ENCODE results near the gene ATXN1.

The ATXN1 gene

DNA sequence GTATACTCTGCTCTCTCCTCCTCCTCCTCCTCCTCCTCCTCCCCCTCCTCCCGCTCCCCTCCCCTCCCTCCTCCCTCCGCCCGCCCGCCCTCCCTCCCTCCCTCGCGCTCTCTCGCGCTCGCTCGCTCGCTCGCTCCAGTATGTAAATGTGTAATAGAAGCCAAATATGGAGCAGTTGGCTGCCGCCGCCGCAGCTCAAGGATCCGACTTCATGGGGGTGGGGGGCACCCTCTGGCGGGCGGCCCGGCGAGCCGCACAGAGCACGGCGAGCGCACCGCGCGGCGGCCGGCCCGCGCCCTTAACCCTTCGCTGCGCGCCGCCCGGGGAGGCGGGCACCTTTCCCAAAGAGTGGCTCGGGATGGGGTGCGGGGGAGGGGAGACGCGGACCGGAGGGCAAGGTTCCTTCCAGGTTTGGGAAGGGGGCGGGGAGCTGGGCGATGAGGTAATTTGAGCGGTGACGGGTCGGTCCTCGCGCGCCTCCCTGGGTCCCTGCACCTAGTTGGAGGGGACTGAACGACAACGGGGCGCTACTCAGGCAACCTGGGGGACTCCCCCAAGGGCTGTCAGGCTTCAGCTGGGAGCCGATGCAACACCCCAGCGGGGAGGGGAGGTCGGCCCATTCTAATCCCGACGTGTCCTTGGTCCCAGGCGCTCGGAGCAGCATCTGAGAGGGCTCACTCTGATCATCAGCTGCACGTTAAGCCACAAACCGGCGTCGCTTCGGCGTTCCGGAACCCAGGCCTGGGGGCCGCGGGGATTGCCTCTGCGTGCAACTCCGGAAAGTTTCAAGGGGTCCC is 409 bp upstream of the ATXN1 start:
- TF ChIP-seq GATA2 (IDR thresholded peaks at IDR 0.05; ENCODE audit: low read depth, low read length) (no peak), GATA3 (IDR thresholded peaks at IDR 0.05; ENCODE audit: low read depth, low read length) (no peak)

DNA sequence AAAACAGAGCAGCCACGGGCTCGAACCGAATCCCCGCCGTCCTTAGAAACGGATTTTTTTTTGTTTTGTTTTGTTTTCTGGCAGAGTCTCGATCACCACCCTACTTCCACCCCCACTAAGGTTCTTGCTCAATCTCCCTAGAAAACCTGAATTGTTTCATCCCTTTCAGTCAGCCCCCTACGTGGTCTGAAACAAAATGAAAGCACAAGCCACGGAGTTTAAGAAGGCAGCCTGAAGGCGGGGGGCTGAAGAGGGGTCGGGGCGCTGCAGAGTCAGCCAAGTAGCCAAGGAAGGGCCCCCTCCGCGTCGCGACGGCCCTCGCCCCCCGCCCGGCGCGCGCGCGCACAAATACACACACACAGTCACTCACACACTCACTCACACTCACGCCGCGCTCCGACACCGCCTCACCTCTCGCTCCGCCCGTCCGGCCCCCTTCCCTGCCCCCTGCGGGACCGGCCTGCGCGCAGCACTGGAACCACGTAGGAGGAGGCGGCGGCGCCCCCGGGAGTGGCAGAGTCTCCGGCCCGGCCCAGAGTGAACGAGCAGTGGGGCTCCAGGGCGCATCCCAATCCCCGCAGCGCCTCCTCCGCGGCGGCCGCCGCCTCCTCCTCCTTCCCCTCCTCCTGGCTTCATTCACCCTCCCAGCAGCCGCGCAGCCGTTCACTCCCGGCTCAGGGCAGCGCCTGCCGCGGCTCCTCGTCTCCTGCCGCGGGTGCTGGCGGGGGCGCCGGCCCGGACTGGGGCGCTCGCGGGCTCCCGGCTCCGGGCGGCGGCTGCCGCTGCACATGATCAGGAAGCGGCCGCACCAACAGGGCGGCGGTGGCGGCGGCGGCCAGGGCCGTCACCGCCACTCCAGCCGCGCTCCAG is 1.4 kb downstream of the ATXN1 start:
- TF ChIP-seq GATA3 (IDR thresholded peaks at IDR 0.05; ENCODE audit: low read depth, low read length) = no peak
- TF ChIP-seq GATA2 (IDR thresholded peaks at IDR 0.05; ENCODE audit: low read depth, low read length) = no peak

DNA sequence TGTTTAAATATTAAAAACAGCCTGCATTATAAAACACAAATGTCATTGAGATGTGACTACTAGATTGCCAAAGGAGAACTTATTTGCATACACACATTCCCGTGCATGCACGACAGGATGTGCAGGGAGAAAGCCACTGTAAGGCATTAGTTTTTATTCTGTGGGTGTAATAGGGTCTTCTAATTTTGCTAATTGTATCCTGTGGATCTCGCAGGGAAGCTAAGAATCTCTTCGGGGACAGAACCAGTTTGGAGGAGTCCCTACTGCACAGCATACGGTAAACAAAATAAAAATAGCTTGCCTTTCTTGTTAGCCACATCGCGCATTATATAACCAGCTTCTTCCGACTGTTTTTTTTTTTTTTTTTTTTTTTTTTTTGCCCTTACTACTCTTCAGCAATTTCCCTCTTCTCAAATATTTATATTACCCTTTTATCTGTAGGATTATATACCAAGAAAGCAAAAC is 2.0 kb downstream of the ATXN1 start:
- TF ChIP-seq GATA3 (IDR thresholded peaks at IDR 0.05; ENCODE audit: low read depth, low read length) (no peak), GATA2 (IDR thresholded peaks at IDR 0.05; ENCODE audit: low read depth, low read length) (no peak)

DNA sequence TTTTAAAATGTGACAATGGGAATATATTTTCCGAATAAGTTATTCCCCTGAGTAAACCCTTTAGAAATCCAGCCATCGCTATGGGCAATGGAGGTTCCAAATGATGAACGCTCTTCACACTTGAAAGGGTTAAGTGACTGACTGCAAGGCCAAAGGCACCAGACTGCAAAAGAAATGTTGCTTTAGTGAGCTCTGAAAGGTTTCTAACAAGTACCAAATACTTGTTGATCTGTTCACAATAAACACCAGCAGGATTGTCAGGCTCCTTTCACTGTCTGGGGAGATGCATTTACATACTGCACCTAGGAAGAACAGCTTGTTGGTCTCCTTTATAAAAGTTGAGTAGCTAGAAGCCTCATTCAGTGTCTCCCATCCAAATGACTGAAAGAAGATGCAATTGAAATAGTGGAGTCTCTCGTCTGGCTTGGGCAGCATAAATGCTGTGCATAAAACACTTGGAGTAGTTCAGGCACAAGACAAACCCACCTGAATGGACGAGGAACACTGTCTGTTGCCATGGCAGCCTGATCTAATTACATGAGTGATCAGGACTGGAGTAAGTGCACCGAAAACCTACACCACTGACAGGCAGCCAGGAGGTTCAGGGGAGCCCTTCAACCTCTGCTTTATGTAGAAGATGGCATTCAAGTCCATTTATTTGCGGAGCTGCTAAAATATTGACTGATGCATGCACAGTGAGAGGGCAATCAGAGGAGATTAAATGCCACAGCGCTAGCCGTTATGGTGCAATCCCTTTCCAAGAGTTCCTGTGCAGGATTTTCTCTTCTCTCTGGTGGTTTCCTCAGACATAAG is 2.9 kb downstream of the ATXN1 start:
- TF ChIP-seq GATA3 (IDR thresholded peaks at IDR 0.05; ENCODE audit: low read depth, low read length) = no peak
- TF ChIP-seq GATA2 (IDR thresholded peaks at IDR 0.05; ENCODE audit: low read depth, low read length) = no peak

DNA sequence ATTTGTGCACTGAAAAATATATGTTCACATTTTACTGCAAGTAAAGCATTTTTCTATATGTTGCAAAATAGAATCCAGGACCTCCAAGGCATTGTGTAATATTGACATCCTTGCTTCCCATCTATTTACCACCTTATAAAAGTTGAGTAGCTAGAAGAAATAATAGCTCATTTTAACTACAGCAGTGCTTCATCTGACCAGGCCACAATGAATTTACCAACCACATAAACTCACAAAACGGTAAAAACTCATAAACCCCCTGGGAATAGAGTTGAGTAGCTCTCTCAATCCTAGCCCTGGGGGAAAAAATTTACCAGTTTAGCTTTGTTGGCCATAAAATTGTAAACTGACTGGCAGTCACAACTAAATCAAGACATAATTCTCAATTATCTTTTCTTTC is 3.9 kb downstream of the ATXN1 start:
- no peak for TF ChIP-seq GATA2 (IDR thresholded peaks at IDR 0.05; ENCODE audit: low read depth, low read length)
- TF ChIP-seq GATA3 (IDR thresholded peaks at IDR 0.05; ENCODE audit: low read depth, low read length) = no peak

DNA sequence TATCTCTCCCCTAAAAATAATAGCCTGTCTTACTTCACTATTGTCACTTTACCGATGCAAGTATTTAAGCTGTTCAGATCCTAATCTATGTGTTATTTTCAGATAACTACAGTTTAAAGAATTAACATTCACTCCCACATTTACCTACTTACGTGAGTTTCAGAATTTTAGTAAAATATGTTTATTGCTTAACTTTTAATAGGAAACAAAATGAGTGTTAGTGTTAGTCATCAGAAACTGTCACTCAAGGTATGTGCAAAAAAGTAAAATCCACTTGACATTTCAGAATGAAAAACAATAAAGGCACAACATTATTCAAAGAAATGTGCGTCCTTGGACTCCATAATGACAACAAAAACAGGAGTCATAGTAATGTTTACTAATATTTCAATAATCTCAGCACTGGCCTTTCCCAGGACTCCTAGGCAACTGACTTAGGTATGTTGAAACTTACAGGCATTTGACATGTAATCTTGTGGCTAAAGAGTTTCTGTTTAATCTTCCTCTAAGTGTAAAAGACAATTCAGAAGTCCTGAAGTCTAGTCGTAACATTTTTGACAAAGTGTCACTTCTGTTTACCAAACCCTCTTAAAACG is 4.5 kb downstream of the ATXN1 start:
- TF ChIP-seq GATA3 (IDR thresholded peaks at IDR 0.05; ENCODE audit: low read depth, low read length) = no peak
- no peak for TF ChIP-seq GATA2 (IDR thresholded peaks at IDR 0.05; ENCODE audit: low read depth, low read length)

DNA sequence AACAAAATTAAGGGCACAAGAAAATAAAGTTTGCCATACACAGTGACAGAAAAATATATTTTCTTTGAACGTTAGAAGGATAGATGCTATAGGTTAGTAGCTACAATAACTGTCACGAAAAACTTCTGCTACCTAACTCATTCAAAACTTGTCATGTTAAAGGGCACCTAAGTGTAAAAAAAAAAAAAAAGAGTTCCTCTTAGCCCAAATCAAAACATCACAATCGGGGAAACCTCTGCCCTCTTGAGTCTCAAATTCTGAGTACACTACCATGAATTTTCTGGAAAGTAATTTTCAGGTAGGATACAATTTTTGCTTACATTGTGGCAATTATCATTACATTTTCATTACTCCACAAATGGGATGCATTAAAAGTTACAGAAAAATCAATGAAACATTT is 5.7 kb downstream of the ATXN1 start:
- no peak for TF ChIP-seq GATA3 (IDR thresholded peaks at IDR 0.05; ENCODE audit: low read depth, low read length)
- TF ChIP-seq GATA2 (IDR thresholded peaks at IDR 0.05; ENCODE audit: low read depth, low read length) = no peak

DNA sequence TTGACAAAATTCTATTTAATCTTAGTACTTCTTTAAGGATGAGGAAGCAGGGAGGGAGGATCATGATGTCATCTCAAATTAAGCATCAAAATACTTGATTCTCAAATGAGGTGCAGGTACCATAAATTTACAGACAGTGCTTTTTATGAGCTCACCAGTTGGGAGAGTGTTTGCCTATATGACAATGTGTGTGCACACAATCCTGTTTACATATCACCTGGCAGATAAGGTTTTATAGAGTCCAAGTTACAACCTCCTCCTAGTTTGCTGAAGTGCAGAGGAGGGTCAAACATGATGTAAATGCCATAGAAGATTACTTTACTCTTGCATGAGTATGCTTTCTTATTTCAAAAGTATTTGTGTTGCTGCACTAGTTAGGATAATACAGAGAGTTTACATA is 6.4 kb downstream of the ATXN1 start:
- TF ChIP-seq GATA2 (IDR thresholded peaks at IDR 0.05; ENCODE audit: low read depth, low read length) (no peak), GATA3 (IDR thresholded peaks at IDR 0.05; ENCODE audit: low read depth, low read length) (no peak)

DNA sequence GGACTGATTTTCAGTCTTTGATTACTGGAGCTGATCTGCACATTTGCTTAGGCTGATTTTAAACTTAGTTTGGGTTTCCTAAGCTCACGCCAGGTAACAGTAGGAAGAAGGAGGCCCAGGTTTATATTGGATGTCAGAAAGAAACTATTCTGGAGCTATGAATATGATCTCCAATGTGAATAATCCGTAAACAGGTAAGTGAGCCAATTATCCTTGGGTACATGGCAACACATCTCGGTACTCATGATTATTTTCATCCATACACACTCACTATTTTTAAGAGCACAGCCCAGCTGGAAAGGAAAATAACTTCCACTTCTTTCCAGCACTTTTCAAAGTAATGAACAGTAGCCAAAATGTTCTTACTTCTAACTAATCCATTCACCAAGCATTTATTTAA is 7.0 kb downstream of the ATXN1 start:
- TF ChIP-seq GATA3 (IDR thresholded peaks at IDR 0.05; ENCODE audit: low read depth, low read length) = no peak
- no peak for TF ChIP-seq GATA2 (IDR thresholded peaks at IDR 0.05; ENCODE audit: low read depth, low read length)

DNA sequence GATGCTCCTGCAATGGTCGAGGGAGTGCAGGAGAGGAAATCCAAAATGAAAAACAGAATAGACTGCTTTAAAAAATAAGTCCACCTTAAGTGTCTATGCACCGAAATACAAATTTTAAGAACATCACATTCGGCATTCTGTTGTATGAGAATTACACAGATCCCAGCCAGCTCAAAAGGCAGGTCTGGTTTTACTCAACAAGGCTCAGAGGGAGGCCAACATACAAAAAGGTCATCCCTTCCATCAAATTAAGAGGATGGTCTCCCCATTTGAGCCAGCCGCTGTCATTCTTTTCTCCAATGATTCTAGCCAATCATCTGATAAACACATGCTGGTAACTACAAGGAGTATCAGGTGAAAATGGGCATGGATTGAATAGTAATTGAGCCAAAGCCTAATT is 7.9 kb downstream of the ATXN1 start:
- no peak for TF ChIP-seq GATA3 (IDR thresholded peaks at IDR 0.05; ENCODE audit: low read depth, low read length)

DNA sequence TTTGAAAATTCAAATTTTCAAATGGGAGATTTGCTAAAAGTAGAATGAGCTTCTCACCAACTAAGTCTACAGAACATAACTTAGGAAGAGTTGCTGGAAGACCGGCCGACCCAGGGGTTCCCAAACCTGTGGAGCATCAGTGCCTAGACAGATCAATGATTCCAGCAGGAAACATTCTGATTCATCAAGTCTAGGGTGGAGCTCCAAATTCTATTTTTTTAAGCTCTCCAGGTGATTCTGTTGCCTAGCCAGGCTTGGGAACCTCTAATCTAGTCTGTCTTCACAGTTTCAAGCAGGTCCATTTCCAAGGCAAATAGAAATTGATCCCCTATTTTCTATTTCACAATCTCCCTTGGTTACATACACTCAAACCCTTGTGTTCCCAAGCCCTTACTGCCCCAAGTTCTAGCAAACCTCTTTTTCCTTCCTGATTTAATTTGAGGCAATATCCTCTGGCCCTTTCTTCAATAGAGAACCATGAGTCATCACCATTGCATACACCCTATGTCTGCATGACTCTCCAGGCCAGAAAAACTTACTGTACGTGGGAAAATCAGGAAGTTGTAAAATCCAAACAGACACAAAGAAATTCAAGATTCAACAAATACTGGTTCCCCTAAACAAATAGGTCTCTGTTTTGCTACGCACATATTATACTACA is 8.9 kb downstream of the ATXN1 start:
- no peak for TF ChIP-seq GATA3 (IDR thresholded peaks at IDR 0.05; ENCODE audit: low read depth, low read length)
- TF ChIP-seq GATA2 (IDR thresholded peaks at IDR 0.05; ENCODE audit: low read depth, low read length) = no peak

DNA sequence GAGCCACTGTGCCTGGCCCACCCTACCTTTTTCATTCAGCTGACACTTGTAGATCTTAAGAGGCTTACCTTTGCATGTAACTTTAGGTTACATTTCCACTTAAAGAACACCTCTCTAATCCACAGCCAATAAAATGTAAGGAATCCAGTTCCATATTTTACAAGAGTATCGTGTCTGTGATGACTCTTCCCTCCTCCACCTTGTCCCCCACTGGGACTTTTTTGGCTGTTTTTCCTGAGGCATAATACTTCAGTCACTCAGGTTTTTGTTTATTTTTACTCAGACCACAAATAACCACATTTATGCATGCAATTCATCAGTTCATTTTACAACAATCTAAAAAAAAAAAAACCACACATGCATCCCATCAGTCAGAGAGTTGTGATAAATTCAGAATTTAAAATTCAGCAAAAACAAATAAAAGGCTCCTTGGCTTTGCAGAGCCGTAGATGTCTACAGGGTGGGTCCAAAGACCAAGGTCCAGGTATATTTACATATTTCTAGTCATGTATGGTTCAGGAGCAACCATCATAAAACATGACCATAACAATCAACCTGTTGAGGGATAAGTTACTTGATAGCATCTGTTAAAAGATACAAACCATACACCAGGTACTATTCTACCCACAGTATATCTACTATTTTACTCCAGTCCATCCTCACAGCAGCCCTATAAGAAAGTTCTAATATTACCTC is 9.9 kb downstream of the ATXN1 start:
- TF ChIP-seq GATA3 (IDR thresholded peaks at IDR 0.05; ENCODE audit: low read depth, low read length) (no peak), GATA2 (IDR thresholded peaks at IDR 0.05; ENCODE audit: low read depth, low read length) (no peak)

DNA sequence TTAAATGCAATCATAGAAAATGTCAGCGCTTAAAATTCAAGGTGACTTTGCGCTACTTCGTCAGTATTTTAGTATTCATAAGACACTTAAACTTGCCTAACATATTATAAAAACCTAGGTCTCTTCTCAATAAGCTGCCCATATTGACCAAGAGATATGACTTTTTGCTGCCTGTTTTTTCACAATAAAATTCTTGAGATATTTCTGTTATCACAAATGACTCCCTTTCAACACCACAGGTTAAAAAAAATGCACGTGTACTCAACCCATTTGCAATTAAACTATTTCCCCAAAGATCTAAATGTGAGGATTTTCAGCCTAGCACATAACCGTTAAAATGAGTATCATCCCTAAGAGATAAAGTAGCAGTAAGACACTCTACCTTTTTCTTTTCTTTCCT is 10.7 kb downstream of the ATXN1 start:
- no peak for TF ChIP-seq GATA3 (IDR thresholded peaks at IDR 0.05; ENCODE audit: low read depth, low read length)
- no peak for TF ChIP-seq GATA2 (IDR thresholded peaks at IDR 0.05; ENCODE audit: low read depth, low read length)
